ENCODE results near the gene E2F6. TPM values are rescaled to one million over a fixed set of nuclear protein-coding genes. Genes with fewer than 3 reads are reported as not detected.

Gene E2F6
- total RNA-seq, 4 donors from 2014 or later = 15.6 to 20.1 (median 19.6) TPM

- H3K36me3 ChIP-seq = no peaks in the 10 kb centered on the region
- WGBS, 2 donors (ENCODE audit: low coverage in 1 of 2) = 74 to 92% methylated on average over 5 of the region's 5 CpGs
- TF ChIP-seq POLR2AphosphoS5 (IDR thresholded peaks at IDR 0.05) = no peak
- TF ChIP-seq EP300 (IDR thresholded peaks at IDR 0.05) = no peak
- TF ChIP-seq POLR2A (IDR thresholded peaks at IDR 0.05) = no peak
- no peak for TF ChIP-seq CTCF (IDR thresholded peaks at IDR 0.05)
- ATAC-seq = no peak
- peaks cover 0 to under 1% (median 0%) of the 10 kb centered on the region in 3 donors for H3K9me3 ChIP-seq
- H3K27me3 ChIP-seq = no peaks in the 10 kb centered on the region
- no peak overlapping the region for H3K27ac ChIP-seq
- peak overlapping the region in 1 of 2 donors; percentile 38 for H3K4me3 ChIP-seq
- peaks cover 0 to 23% (median 0%) of the 10 kb centered on the region in 3 donors for H3K4me1 ChIP-seq
These were observed 53.5 kb downstream of the E2F6 start for GRCh38 chr2:11412449-11412810.

GRCh38 chr2:11411768-11412448 lies 54.1 kb downstream of the E2F6 start:
- peaks cover 0 to 28% (median 0%) of the 10 kb centered on the region in 3 donors for H3K4me1 ChIP-seq
- no peaks in the 10 kb centered on the region for H3K9me3 ChIP-seq
- H3K27me3 ChIP-seq = no peaks in the 10 kb centered on the region
- no peak overlapping the region for H3K27ac ChIP-seq
- ATAC-seq = no peak
- 17 to 34% methylated on average over 8 to 10 of the region's 11 CpGs for WGBS, 2 donors (ENCODE audit: low coverage in 1 of 2)
- peak overlapping the region; percentile 38 to 51 for H3K4me3 ChIP-seq
- H3K36me3 ChIP-seq = no peaks in the 10 kb centered on the region
- TF ChIP-seq EP300 (IDR thresholded peaks at IDR 0.05) (no peak), CTCF (IDR thresholded peaks at IDR 0.05) (peak; percentile 77 to 88 (median 84))

- H3K36me3 ChIP-seq = no peaks in the 10 kb centered on the region
- H3K4me1 ChIP-seq = peaks cover 0 to 35% (median 2%) of the 10 kb centered on the region in 3 donors
- TF ChIP-seq POLR2A (IDR thresholded peaks at IDR 0.05) (no peak), POLR2AphosphoS5 (IDR thresholded peaks at IDR 0.05) (no peak), CTCF (IDR thresholded peaks at IDR 0.05) (no peak)
- no peaks in the 10 kb centered on the region for H3K27me3 ChIP-seq
- 100% methylated on average over 1 of the region's 1 CpG for WGBS, 2 donors (ENCODE audit: low coverage in 1 of 2)
- ATAC-seq = no peak
- no peak overlapping the region for H3K27ac ChIP-seq
- no peaks in the 10 kb centered on the region for H3K9me3 ChIP-seq
- H3K4me3 ChIP-seq = no peak overlapping the region
These were observed 54.7 kb downstream of the E2F6 start for GRCh38 chr2:11411244-11411643.

- Histone ChIP-seq H3K36me3 (no peaks in the 10 kb centered on the region), H3K27me3 (no peaks in the 10 kb centered on the region), H3K4me3 (no peak overlapping the region), H3K27ac (no peak overlapping the region), H3K9me3 (no peaks in the 10 kb centered on the region), H3K4me1 (peaks cover 0 to 46% (median 2%) of the 10 kb centered on the region in 3 donors)
- TF ChIP-seq EP300 (IDR thresholded peaks at IDR 0.05) (no peak), POLR2A (IDR thresholded peaks at IDR 0.05) (no peak), POLR2AphosphoS5 (IDR thresholded peaks at IDR 0.05) (no peak), CTCF (IDR thresholded peaks at IDR 0.05) (no peak)
- ATAC-seq = no peak
- 77 to 93% methylated on average over 5 of the region's 5 CpGs for WGBS, 2 donors (ENCODE audit: low coverage in 1 of 2)
These were observed 55.9 kb downstream of the E2F6 start for GRCh38 chr2:11410101-11410500.

- TF ChIP-seq CTCF (IDR thresholded peaks at IDR 0.05) (no peak), EP300 (IDR thresholded peaks at IDR 0.05) (no peak), POLR2A (IDR thresholded peaks at IDR 0.05) (no peak), POLR2AphosphoS5 (IDR thresholded peaks at IDR 0.05) (no peak)
- no peaks in the 10 kb centered on the region for H3K27me3 ChIP-seq
- H3K9me3 ChIP-seq = no peaks in the 10 kb centered on the region
- no peak for ATAC-seq
- 88 to 100% methylated on average over 1 of the region's 1 CpG for WGBS, 2 donors (ENCODE audit: low coverage in 1 of 2)
- peaks cover 0 to 52% (median 2%) of the 10 kb centered on the region in 3 donors for H3K4me1 ChIP-seq
- no peak overlapping the region for H3K4me3 ChIP-seq
- H3K27ac ChIP-seq = no peak overlapping the region
- no peaks in the 10 kb centered on the region for H3K36me3 ChIP-seq
These were observed 56.4 kb downstream of the E2F6 start for GRCh38 chr2:11409572-11409959.

Measured in gastroesophageal sphincter (tissue), 4 donors.